Fibroblast of lung (primary cell): ENCODE data around the gene SLC39A8. TPM values are rescaled to one million over a fixed set of nuclear protein-coding genes. Genes with fewer than 3 reads are reported as not detected.
"Not testable (repeated sequence)": the region's sequence is repeated elsewhere in the genome, so short reads cannot be mapped to it uniquely, and the experiment has no call there.

Experiments
- DNase-seq, 2 donors: peaks; one replicate each; pipeline versions ENCODE4 v3.0.0 to v3.0.0-alpha.2; 2010; ENCODE audit warnings: low read depth in 2 of 2
- H2AFZ ChIP-seq: 2 replicates; pipeline ENCODE4 v1.5.1; 2012; ENCODE audit warnings: low read length, control low read depth, inconsistent platforms
- H3K27ac ChIP-seq: 2 replicates; pipeline ENCODE4 v1.5.1; 2011; ENCODE audit warnings: low read length, control low read depth; ENCODE audit not compliant: insufficient read depth
- H3K27me3 ChIP-seq: 2 replicates; pipeline ENCODE4 v1.5.1; 2011; ENCODE audit warnings: mild to moderate bottlenecking, low read length; ENCODE audit not compliant: control insufficient read depth, insufficient read depth
- H3K36me3 ChIP-seq: 2 replicates; pipeline ENCODE4 v1.5.1; 2011; ENCODE audit warnings: low read length; ENCODE audit not compliant: control insufficient read depth, insufficient read depth
- H3K4me1 ChIP-seq: 2 replicates; pipeline ENCODE4 v1.5.1; 2011; ENCODE audit warnings: low read length; ENCODE audit not compliant: control insufficient read depth, insufficient read depth; ENCODE audit errors: extremely low read depth
- H3K4me2 ChIP-seq: 2 replicates; pipeline ENCODE4 v1.5.1; 2011; ENCODE audit warnings: low read length, control low read depth; ENCODE audit not compliant: insufficient read depth; ENCODE audit errors: extremely low read depth
- H3K4me3 ChIP-seq, 4 experiments: fragments of 200-600 bp in 1 of 4; sonication (generic) in 1 of 4; replicated peaks in 1 of 4; 2 replicates each; pipeline ENCODE4 v1.5.1; 2011 to 2016; ENCODE audit warnings: low read length in 4 of 4, low read depth in 3 of 4, mild to moderate bottlenecking in 3 of 4, control low read depth in 2 of 4, inconsistent platforms in 1 of 4, mixed read lengths in 1 of 4; ENCODE audit not compliant: insufficient read depth in 1 of 4; ENCODE audit errors: control extremely low read depth in 1 of 4
- H3K79me2 ChIP-seq: 2 replicates; pipeline ENCODE4 v1.5.1; 2012; ENCODE audit warnings: mild to moderate bottlenecking, low read length, inconsistent platforms; ENCODE audit not compliant: control insufficient read depth, insufficient read depth
- H3K9ac ChIP-seq: 2 replicates; pipeline ENCODE4 v1.5.1; 2011; ENCODE audit warnings: mild to moderate bottlenecking, low read length, control low read depth; ENCODE audit not compliant: insufficient read depth
- H3K9me3 ChIP-seq: 2 replicates; pipeline ENCODE4 v1.5.1; 2012; ENCODE audit warnings: low read depth, low read length; ENCODE audit not compliant: control insufficient read depth, insufficient read depth
- H4K20me1 ChIP-seq: 2 replicates; pipeline ENCODE4 v1.5.1; 2011; ENCODE audit warnings: low read length; ENCODE audit not compliant: control insufficient read depth, insufficient read depth; ENCODE audit errors: extremely low read depth
- EZH2 ChIP-seq: IDR thresholded peaks from 2 replicates; pipeline ENCODE4 v1.5.1; 2012; ENCODE audit warnings: low read length, control low read depth, mild to moderate bottlenecking; ENCODE audit errors: missing control alignments
- polyA plus RNA-seq, 2 donors: library from polyadenylated mRNA; depleted of rRNA in 1 of 2; stranded (reverse) in 1 of 2; unstranded in 1 of 2; fragments of >200 nt; gene quantifications; 2 replicates each; pipeline ENCODE4 v1.2.1, GENCODE V29; 2011 to 2012; ENCODE audit warnings: missing spikeins in 1 of 2
- total RNA-seq: library from RNA; depleted of rRNA; stranded (reverse); fragments of >200 nt; gene quantifications from 2 replicates; pipeline ENCODE4 v1.2.1, GENCODE V29; 2014
- TF ChIP-seq, protein P1 (sequence below), 2 donors: IDR thresholded peaks in 1 of 2; conservative IDR thresholded peaks in 1 of 2; 1 replicate in 1 of 2; 2 replicates in 1 of 2; pipeline ENCODE4 v1.5.1; 2011 to 2012; ENCODE audit warnings: low read length in 2 of 2, control low read depth in 1 of 2, inconsistent platforms in 1 of 2, low read depth in 1 of 2, mild to moderate bottlenecking in 1 of 2

Gene SLC39A8
- total and polyA plus RNA-seq, 2 donors (not counting 1 experiment from before 2014, with no cell fraction given): 0.72 to 4.5 TPM

DNA sequence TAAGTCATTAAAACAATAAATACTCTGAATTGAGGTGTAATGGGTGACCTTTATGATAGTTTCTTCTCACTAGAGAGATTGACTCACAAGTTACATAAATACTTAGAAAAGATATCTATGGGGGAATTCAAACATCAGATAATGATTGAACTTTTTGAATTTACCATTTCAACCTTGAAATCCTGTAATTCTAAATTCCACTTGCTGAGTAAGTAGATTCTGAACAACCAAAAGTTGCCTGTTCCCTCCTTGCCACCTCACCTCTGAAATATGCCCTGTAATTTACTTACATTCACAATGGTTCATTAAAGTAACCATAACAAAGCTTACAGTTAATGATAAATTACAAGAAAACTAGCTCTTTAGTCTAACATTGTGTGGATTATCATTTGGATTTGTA is 43.3 kb upstream of the SLC39A8 start:
- Histone ChIP-seq H3K27me3 (no peaks in the 10 kb centered on the region), H3K79me2 (no peaks in the 10 kb centered on the region), H3K27ac (no peak overlapping the region), H3K4me3 (no peak overlapping the region), H3K4me2 (no peak overlapping the region), H3K9ac (no peak overlapping the region), H3K36me3 (no peaks in the 10 kb centered on the region), H3K4me1 (no peaks in the 10 kb centered on the region), H4K20me1 (no peaks in the 10 kb centered on the region), H2AFZ (no peak overlapping the region), H3K9me3 (no peaks in the 10 kb centered on the region)
- no peak for TF ChIP-seq EZH2
- TF ChIP-seq, protein P1, sequence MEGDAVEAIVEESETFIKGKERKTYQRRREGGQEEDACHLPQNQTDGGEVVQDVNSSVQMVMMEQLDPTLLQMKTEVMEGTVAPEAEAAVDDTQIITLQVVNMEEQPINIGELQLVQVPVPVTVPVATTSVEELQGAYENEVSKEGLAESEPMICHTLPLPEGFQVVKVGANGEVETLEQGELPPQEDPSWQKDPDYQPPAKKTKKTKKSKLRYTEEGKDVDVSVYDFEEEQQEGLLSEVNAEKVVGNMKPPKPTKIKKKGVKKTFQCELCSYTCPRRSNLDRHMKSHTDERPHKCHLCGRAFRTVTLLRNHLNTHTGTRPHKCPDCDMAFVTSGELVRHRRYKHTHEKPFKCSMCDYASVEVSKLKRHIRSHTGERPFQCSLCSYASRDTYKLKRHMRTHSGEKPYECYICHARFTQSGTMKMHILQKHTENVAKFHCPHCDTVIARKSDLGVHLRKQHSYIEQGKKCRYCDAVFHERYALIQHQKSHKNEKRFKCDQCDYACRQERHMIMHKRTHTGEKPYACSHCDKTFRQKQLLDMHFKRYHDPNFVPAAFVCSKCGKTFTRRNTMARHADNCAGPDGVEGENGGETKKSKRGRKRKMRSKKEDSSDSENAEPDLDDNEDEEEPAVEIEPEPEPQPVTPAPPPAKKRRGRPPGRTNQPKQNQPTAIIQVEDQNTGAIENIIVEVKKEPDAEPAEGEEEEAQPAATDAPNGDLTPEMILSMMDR (conservative IDR thresholded peaks at IDR 0.05 in 1 of 2, IDR thresholded peaks at IDR 0.05 in 1 of 2; ENCODE audit: low read depth in 1 of 2, low read length in 2 of 2): no peak
- DNase-seq: peak in 1 of 2 donors; percentile 64

DNA sequence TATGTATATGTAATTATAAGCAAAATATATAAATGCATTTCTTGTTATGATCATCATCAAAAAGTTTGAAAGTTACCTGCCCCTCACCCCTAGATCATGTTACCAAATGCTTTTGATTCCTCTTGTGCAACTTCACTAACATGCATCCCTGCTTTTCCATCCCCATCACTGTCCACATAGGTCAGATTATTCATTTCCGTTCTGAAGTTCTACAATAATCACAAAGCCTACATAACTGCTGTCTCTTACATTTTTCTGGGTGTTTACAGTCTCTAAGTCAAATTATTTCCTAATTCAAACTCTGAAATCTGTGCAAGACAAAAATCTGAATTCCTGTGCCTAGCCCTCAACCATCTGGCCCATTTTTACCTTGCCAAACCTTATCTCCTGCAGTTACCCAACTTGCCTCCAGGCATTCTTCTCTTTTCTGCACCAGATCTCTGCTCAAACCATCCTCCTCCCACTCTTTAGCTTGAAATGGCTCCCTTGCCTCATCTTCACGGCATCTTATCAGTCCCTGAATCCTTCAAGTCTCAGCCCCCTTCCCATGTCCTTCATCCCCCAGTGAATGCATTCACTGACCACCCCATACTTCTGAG is 42.4 kb upstream of the SLC39A8 start:
- Histone ChIP-seq H4K20me1 (no peaks in the 10 kb centered on the region), H3K9me3 (no peaks in the 10 kb centered on the region), H3K36me3 (no peaks in the 10 kb centered on the region), H3K27me3 (no peaks in the 10 kb centered on the region), H3K4me2 (no peak overlapping the region), H3K4me3 (no peak overlapping the region), H3K9ac (no peak overlapping the region), H3K27ac (no peak overlapping the region), H3K4me1 (no peaks in the 10 kb centered on the region), H2AFZ (no peak overlapping the region), H3K79me2 (no peaks in the 10 kb centered on the region)
- DNase-seq: peak in 1 of 2 donors; percentile 13
- TF ChIP-seq, protein P1 (conservative IDR thresholded peaks at IDR 0.05 in 1 of 2, IDR thresholded peaks at IDR 0.05 in 1 of 2; ENCODE audit: low read depth in 1 of 2, low read length in 2 of 2): no peak
- TF ChIP-seq EZH2: no peak

DNA sequence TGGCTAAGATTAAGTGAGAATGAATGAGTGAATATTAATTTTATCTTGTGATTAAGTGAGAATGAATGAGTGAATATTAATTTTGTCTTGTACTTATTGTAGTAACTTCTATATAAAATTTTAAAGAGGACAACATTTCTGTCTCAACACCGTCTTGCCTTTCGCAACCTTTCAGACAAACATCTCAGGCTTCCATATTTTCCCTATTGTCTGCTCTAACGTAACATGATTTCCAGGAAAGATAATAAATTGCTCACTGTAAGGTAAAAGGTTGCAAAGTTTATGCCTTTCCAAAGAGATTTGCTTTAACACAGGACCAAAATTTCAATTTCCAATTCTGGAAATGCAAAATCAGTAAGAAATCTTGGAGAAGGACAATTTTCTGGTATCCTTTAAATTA is 41.7 kb upstream of the SLC39A8 start:
- no peak for DNase-seq

DNA sequence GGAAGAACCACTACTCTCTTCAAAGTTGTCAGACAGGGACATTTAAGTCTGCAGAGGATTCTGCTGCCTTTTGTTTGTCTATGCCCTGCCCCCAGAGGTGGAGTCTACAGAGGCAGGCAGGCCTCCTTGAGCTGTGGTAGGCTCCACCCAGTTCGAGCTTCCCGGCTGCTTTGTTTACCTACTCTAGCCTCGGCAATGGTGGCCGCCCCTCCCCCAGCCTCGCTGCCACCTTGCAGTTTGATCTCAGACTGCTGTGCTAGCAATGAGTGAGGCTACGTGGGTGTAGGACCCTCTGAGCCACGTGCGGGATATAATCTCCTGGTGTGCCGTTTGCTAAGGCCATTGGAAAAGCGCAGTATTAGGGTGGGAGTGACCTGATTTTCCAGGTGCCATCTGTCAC is 35.0 kb upstream of the SLC39A8 start:
- H3K9ac ChIP-seq, H3K27me3 ChIP-seq, H3K9me3 ChIP-seq, H3K79me2 ChIP-seq, H2AFZ ChIP-seq, H3K4me2 ChIP-seq, H3K4me1 ChIP-seq, H3K36me3 ChIP-seq, H4K20me1 ChIP-seq, DNase-seq, H3K4me3 ChIP-seq, H3K27ac ChIP-seq: not testable (repeated sequence)

More for the DNA sequence above, 41.7 kb upstream of the SLC39A8 start:
- Histone ChIP-seq H3K9me3 (no peaks in the 10 kb centered on the region), H4K20me1 (no peaks in the 10 kb centered on the region), H3K4me2 (no peak overlapping the region), H3K9ac (no peak overlapping the region), H2AFZ (no peak overlapping the region), H3K79me2 (no peaks in the 10 kb centered on the region), H3K27ac (no peak overlapping the region), H3K27me3 (no peaks in the 10 kb centered on the region), H3K4me1 (no peaks in the 10 kb centered on the region), H3K4me3 (no peak overlapping the region), H3K36me3 (no peaks in the 10 kb centered on the region)
- TF ChIP-seq EZH2: no peak
- TF ChIP-seq, protein P1 (conservative IDR thresholded peaks at IDR 0.05 in 1 of 2, IDR thresholded peaks at IDR 0.05 in 1 of 2; ENCODE audit: low read depth in 1 of 2, low read length in 2 of 2): no peak
